Coronary artery (tissue), 2 donors: ENCODE results near the gene GLI2.

Experiments
- DNase-seq: peaks from one replicate; pipeline ENCODE4 v3.0.0-alpha.2; 2017; ENCODE audit warnings: low spot score
- H3K27ac ChIP-seq, 2 donors: fragments of 200-600 bp; sonication (generic); one replicate each; pipeline ENCODE4 v1.5.1; 2016 to 2019
- H3K4me3 ChIP-seq: fragments of 200-600 bp; sonication (generic); 2 replicates; pipeline ENCODE4 v1.5.1; 2016; ENCODE audit warnings: mild to moderate bottlenecking, moderate library complexity
- TF ChIP-seq, protein P1 (sequence below): fragments of 200-600 bp; sonication (generic); IDR thresholded peaks from one replicate; pipeline ENCODE4 v1.5.1; 2019; ENCODE audit warnings: antibody characterized with exemption

Gene GLI2

DNA sequence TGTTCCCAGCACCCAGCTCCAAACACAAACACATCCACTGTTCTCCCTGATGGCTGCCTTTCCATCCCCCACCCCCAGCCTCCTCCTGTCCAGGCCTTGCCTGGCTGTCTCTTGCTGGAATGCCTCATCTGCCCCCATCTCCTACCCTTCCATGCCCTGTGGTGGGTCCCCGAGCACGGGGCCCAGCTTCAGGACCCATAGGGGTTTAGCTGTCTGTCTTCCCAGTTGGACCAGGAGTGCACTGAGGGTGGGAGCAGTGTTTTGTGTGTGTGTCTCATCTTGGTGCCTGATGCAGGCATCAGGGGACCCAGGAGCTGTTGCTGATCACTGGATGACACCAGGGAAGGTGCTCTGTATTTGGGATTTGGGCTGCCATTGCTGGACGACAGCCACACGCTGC is 34.5 kb downstream of the GLI2 start:
- no peak overlapping the region for H3K4me3 ChIP-seq
- TF ChIP-seq, protein P1, sequence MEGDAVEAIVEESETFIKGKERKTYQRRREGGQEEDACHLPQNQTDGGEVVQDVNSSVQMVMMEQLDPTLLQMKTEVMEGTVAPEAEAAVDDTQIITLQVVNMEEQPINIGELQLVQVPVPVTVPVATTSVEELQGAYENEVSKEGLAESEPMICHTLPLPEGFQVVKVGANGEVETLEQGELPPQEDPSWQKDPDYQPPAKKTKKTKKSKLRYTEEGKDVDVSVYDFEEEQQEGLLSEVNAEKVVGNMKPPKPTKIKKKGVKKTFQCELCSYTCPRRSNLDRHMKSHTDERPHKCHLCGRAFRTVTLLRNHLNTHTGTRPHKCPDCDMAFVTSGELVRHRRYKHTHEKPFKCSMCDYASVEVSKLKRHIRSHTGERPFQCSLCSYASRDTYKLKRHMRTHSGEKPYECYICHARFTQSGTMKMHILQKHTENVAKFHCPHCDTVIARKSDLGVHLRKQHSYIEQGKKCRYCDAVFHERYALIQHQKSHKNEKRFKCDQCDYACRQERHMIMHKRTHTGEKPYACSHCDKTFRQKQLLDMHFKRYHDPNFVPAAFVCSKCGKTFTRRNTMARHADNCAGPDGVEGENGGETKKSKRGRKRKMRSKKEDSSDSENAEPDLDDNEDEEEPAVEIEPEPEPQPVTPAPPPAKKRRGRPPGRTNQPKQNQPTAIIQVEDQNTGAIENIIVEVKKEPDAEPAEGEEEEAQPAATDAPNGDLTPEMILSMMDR = no peak
- DNase-seq = no peak
- H3K27ac ChIP-seq = no peak overlapping the region

- TF ChIP-seq, protein P1 = no peak
- peak overlapping the region in 1 of 2 donors; percentile 67 for H3K27ac ChIP-seq
- H3K4me3 ChIP-seq = no peak overlapping the region
- DNase-seq = no peak
These were observed 35.0 kb downstream of the GLI2 start for GRCh38 chr2:120770641-120771040.

DNA sequence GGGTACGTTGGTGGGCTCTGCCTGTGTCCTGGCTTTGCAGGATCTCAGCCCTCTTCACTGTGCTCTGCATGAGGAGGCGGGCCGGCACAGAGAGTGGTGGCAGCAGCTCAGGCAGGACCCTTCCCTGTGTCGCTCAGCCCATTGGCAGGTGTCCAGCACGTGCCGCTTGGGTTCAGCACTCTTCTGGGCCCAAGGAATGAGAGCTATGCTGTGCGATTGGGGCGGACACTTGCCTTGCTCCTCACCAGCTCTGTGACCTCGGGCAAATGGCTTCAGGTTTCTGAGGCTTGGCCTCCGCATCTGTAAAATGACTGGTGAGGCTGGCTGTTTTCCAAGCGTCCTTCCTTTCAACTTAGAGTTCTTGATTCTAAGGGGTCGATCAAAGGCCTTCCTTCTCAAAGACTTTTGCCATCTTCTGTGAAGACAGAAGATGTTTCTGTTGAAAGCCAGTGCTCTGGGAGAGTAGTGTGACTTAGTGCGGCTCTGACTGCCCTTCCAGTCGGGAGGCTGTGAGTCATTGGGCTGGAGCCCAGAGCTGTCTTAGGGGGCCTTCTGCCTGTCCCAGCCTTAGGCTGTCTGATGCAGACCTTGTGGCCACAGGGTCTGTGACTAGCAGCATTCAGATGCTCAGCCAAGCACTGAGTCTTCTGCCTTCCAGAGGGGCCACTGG is 35.6 kb downstream of the GLI2 start:
- DNase-seq = no peak
- H3K4me3 ChIP-seq = no peak overlapping the region
- H3K27ac ChIP-seq = peak overlapping the region; percentile 9 to 67
- TF ChIP-seq, protein P1 = no peak

- no peak for DNase-seq
- peak overlapping the region; percentile 9 to 67 for H3K27ac ChIP-seq
- H3K4me3 ChIP-seq = no peak overlapping the region
- TF ChIP-seq, protein P1 = no peak
These were observed 36.1 kb downstream of the GLI2 start for GRCh38 chr2:120771781-120772208.

DNA sequence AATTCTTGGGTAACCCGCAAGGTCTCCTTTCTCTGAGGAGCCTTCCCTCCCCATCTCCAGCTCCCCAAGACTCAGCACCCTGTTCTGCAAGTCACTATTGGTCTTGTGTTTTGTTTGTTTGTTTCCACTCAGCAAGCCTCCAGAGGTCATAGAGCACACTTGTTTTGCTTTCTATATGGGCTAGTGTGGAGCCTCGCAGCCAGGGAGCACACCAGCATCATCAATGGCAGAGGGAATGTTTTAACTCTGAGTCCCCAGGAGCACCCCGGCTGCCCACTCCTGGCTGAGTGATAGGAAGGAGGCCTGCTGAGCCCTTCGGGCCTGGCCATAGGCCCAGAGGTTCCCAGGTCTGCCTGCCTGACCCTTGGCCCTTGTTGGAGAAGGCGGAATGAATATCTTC is 36.6 kb downstream of the GLI2 start:
- DNase-seq = no peak
- Histone ChIP-seq H3K4me3 (no peak overlapping the region), H3K27ac (peak overlapping the region in 1 of 2 donors; percentile 67)
- TF ChIP-seq, protein P1 = no peak

DNA sequence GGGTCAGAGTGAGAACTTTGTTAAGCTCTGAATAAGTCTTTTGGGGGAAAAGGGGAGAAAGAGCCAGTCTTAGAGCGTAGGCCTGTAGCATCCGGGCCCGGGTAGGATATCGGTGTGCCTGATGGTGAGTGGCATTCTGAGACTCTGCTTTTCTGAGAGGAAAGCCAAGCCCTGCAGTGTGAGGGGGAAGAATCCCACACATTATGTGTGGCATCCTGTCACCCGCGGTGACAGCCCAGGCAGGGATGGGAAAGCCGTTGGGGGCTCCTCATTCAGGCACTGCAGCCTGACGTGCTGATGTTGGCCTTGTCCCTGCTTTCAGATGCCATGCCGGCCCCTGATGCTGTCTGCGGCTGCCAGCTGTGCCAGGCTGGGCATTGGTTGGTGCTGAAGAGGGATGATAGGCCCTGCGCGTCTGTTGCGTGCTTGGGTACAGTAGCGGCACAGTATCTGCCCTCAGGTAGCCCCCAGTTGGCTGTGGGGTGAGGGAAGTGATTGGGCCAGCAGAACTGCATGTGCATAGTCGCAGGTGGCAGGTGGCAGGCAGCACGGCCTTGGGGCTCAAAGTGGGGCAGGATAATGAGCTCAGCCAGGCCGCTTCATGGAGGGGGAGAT is 37.6 kb downstream of the GLI2 start:
- Histone ChIP-seq H3K27ac (no peak overlapping the region), H3K4me3 (no peak overlapping the region)
- TF ChIP-seq, protein P1 = no peak
- no peak for DNase-seq
